Activated T-cell treated with anti-CD3 and anti-CD28 coated beads, Interleukin-2, amount 50 U/mL, for 24 hours (primary cell): ENCODE data around the gene RANBP10.
"Not testable (repeated sequence)": the region's sequence is repeated elsewhere in the genome, so short reads cannot be mapped to it uniquely, and the experiment has no call there.

Experiments used
- DNase-seq: peaks from one replicate; pipeline ENCODE4 v3.0.0-alpha.2; 2020
- H3K27ac Mint-ChIP-seq: 2 replicates; pipeline ENCODE4 v1.8.0; 2020; ENCODE audit warnings: mild to moderate bottlenecking, mixed read lengths
- H3K27me3 Mint-ChIP-seq: 2 replicates; pipeline ENCODE4 v1.8.0; 2020; ENCODE audit warnings: mixed read lengths
- H3K36me3 Mint-ChIP-seq: 2 replicates; pipeline ENCODE4 v1.8.0; 2020; ENCODE audit warnings: low read depth, mixed read lengths
- H3K4me1 Mint-ChIP-seq: 2 replicates; pipeline ENCODE4 v1.8.0; 2020; ENCODE audit warnings: low read depth, mixed read lengths
- H3K4me3 Mint-ChIP-seq: 2 replicates; pipeline ENCODE4 v1.8.0; 2020; ENCODE audit warnings: mild to moderate bottlenecking, moderate library complexity, mixed read lengths
- H3K9me3 Mint-ChIP-seq: 2 replicates; pipeline ENCODE4 v1.8.0; 2020; ENCODE audit warnings: mixed read lengths

The RANBP10 gene

DNA sequence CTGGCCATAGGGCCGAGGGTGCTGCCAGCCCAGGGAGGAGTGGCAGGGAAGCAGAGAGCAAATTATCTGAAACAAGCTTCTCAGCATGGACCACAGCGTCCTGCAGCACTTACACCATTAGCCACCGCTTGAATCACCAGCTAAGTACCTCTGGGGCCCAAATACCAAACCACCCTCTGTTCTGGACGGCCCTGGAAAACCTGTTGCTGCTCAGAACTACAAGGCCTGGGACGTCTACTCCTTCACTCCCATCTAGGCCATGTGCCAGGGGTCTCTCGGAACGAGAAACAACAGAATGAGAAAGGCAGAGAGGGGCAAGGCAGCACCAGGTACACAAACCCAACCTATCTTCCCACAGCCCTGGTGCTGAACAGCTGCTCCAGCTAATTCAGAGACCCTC lies 47.4 kb downstream of the RANBP10 start:
- Mint-ChIP-seq H3K36me3 (peaks cover 34% of the 10 kb centered on the region), H3K4me1 (peaks cover 10% of the 10 kb centered on the region), H3K9me3 (no peaks in the 10 kb centered on the region), H3K27ac (peak overlapping the region; percentile 22), H3K4me3 (no peak overlapping the region), H3K27me3 (no peaks in the 10 kb centered on the region)
- DNase-seq = no peak

DNA sequence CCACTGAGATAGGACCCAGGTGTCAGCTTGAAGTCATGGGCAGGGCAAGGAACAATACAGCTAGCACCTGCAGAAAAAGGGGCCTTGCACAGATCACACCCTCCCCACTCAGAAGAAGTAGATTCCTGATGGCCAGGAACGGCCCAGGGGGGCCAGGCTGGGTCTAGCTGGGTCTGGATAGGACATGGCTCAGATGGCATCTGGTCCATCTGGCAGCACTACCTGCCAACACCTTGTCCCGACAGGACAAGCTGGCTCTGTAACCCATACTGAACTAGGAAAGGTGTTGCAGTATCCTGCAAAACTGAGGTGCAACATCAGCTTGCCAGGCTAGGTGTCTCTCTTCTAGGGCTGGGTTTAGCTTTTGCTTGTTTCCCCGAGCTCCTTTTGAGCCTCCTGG lies 48.4 kb downstream of the RANBP10 start:
- Mint-ChIP-seq H3K36me3 (peaks cover 30% of the 10 kb centered on the region), H3K9me3 (no peaks in the 10 kb centered on the region), H3K27me3 (no peaks in the 10 kb centered on the region), H3K4me1 (peaks cover 10% of the 10 kb centered on the region), H3K27ac (peak overlapping the region; percentile 18), H3K4me3 (no peak overlapping the region)
- DNase-seq = no peak

GRCh38 chr16:67752641-67753040 lies 53.7 kb downstream of the RANBP10 start:
- H3K36me3 Mint-ChIP-seq = peaks cover 17% of the 10 kb centered on the region
- H3K4me1 Mint-ChIP-seq = no peaks in the 10 kb centered on the region
- no peaks in the 10 kb centered on the region for H3K27me3 Mint-ChIP-seq
- no peaks in the 10 kb centered on the region for H3K9me3 Mint-ChIP-seq
- H3K4me3 Mint-ChIP-seq = no peak overlapping the region
- DNase-seq = no peak
- peak overlapping the region; percentile 9 for H3K27ac Mint-ChIP-seq

- not testable (repeated sequence) for H3K9me3 Mint-ChIP-seq, DNase-seq, H3K4me3 Mint-ChIP-seq, H3K27ac Mint-ChIP-seq, H3K27me3 Mint-ChIP-seq, H3K4me1 Mint-ChIP-seq
- peaks cover 15% of the 10 kb centered on the region for H3K36me3 Mint-ChIP-seq
Measured at GRCh38 chr16:67751331-67751730, 55.0 kb downstream of the RANBP10 start.

DNA sequence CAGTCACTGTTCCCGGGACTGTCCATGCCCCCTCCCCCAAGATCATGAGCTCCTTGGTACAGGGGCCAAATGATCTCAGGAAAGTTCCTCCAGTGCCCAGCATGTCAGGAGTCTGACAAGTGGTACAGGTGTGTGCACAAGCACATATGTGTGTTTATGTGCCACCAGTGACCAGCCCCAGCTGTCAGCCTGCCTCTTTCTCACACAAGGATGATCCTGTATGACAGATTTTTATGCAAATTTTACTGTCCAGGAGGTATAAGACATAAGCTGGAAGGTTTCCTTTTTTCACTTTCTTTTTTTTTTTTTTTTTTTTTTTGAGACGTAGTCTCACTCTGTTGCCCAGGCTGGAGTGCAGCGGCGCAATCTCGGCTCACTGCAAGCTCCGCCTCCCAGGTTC lies 55.9 kb downstream of the RANBP10 start:
- Mint-ChIP-seq H3K36me3 (peaks cover 17% of the 10 kb centered on the region), H3K4me1 (no peaks in the 10 kb centered on the region), H3K27me3 (no peaks in the 10 kb centered on the region), H3K27ac (no peak overlapping the region), H3K9me3 (no peaks in the 10 kb centered on the region), H3K4me3 (no peak overlapping the region)
- no peak for DNase-seq

DNA sequence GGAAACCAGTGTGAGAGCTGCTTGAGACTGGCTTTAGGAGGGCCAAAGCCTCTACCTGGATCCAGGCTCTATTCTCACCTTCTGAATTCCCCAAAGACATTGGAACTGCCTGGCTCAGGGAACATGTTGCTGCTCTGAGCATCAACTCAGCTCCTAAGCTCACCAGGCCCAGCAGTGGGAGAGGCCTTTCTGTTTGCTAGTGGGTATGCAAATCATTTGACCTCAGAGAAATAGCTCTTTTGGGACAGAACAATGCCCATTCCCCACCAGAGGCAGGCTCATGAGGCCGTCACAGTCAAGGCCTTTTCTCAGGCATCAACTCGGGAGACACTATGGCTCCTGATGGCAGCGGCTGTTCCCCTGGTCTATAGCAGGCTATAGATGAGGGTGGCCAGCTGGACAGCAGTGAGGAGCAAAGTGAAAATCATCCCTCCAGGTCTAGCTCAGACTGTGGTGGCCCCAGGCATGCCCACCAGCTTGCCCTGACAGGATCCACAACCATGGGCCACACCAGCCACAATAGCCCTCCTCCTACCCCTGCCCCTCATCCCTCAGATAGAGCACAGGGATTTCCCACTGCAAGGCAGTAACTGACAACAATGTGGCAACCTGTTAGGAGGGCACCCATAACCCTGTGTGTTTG lies 56.8 kb downstream of the RANBP10 start:
- H3K27ac Mint-ChIP-seq = peak overlapping the region; percentile 52
- no peaks in the 10 kb centered on the region for H3K27me3 Mint-ChIP-seq
- peaks cover 17% of the 10 kb centered on the region for H3K36me3 Mint-ChIP-seq
- no peak for DNase-seq
- no peaks in the 10 kb centered on the region for H3K9me3 Mint-ChIP-seq
- no peaks in the 10 kb centered on the region for H3K4me1 Mint-ChIP-seq
- H3K4me3 Mint-ChIP-seq = no peak overlapping the region

DNA sequence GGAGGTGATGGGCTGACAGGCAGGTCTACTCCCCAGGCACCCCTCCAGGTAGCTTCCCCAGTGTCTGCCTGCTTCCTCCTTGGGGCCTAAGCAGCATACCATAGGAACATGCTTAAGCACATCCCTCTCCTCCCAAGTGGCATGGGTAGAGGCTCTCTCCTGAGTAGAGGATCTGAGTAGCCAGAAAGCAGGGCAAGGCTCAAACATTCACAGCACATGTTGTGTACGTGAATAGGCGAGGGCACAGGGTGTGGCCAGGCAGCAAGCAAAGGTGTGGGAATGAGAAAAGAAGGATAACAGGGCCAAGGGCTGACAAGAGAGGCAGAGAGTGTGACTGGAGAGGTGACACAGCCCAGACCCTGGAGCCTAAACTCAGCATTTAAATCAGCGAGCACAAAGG lies 57.5 kb downstream of the RANBP10 start:
- H3K9me3 Mint-ChIP-seq = no peaks in the 10 kb centered on the region
- peaks cover 20% of the 10 kb centered on the region for H3K36me3 Mint-ChIP-seq
- H3K4me3 Mint-ChIP-seq = no peak overlapping the region
- no peaks in the 10 kb centered on the region for H3K27me3 Mint-ChIP-seq
- DNase-seq = no peak
- H3K4me1 Mint-ChIP-seq = no peaks in the 10 kb centered on the region
- no peak overlapping the region for H3K27ac Mint-ChIP-seq

- Mint-ChIP-seq H3K27me3 (no peaks in the 10 kb centered on the region), H3K27ac (no peak overlapping the region), H3K36me3 (peaks cover 27% of the 10 kb centered on the region)
Measured at GRCh38 chr16:67746846-67747245, 59.5 kb downstream of the RANBP10 start.

GRCh38 chr16:67741118-67741517 lies 65.2 kb downstream of the RANBP10 start:
- DNase-seq = no peak
- no peaks in the 10 kb centered on the region for H3K27me3 Mint-ChIP-seq
- H3K4me1 Mint-ChIP-seq = no peaks in the 10 kb centered on the region
- H3K27ac Mint-ChIP-seq = no peak overlapping the region
- H3K9me3 Mint-ChIP-seq = no peaks in the 10 kb centered on the region
- H3K36me3 Mint-ChIP-seq = peaks cover 55% of the 10 kb centered on the region
- H3K4me3 Mint-ChIP-seq = no peak overlapping the region

More at GRCh38 chr16:67746846-67747245, 59.5 kb downstream of the RANBP10 start:
- no peak for DNase-seq
- H3K4me1 Mint-ChIP-seq = no peaks in the 10 kb centered on the region
- no peaks in the 10 kb centered on the region for H3K9me3 Mint-ChIP-seq
- no peak overlapping the region for H3K4me3 Mint-ChIP-seq

- Mint-ChIP-seq H3K36me3 (peaks cover 56% of the 10 kb centered on the region), H3K27ac (no peak overlapping the region)
Measured at GRCh38 chr16:67740391-67740790, 66.0 kb downstream of the RANBP10 start.

GRCh38 chr16:67736858-67737257 lies 69.5 kb downstream of the RANBP10 start:
- DNase-seq = no peak
- Mint-ChIP-seq H3K4me3 (no peak overlapping the region), H3K4me1 (no peaks in the 10 kb centered on the region), H3K27me3 (no peaks in the 10 kb centered on the region), H3K27ac (peak overlapping the region; percentile 29), H3K9me3 (no peaks in the 10 kb centered on the region), H3K36me3 (peaks cover 46% of the 10 kb centered on the region)

More at GRCh38 chr16:67740391-67740790, 66.0 kb downstream of the RANBP10 start:
- H3K4me3 Mint-ChIP-seq = no peak overlapping the region
- no peak for DNase-seq
- no peaks in the 10 kb centered on the region for H3K27me3 Mint-ChIP-seq
- no peaks in the 10 kb centered on the region for H3K9me3 Mint-ChIP-seq
- H3K4me1 Mint-ChIP-seq = no peaks in the 10 kb centered on the region

- Mint-ChIP-seq H3K36me3 (peaks cover 49% of the 10 kb centered on the region), H3K4me1 (no peaks in the 10 kb centered on the region), H3K27me3 (no peaks in the 10 kb centered on the region), H3K27ac (no peak overlapping the region), H3K9me3 (no peaks in the 10 kb centered on the region), H3K4me3 (no peak overlapping the region)
- no peak for DNase-seq
Measured at GRCh38 chr16:67734731-67735201, 71.6 kb downstream of the RANBP10 start.

- Mint-ChIP-seq H3K36me3 (peaks cover 57% of the 10 kb centered on the region), H3K9me3 (no peaks in the 10 kb centered on the region), H3K4me1 (no peaks in the 10 kb centered on the region), H3K27me3 (no peaks in the 10 kb centered on the region), H3K4me3 (no peak overlapping the region), H3K27ac (no peak overlapping the region)
- DNase-seq = no peak
Measured at GRCh38 chr16:67733734-67734470, 72.5 kb downstream of the RANBP10 start.

DNA sequence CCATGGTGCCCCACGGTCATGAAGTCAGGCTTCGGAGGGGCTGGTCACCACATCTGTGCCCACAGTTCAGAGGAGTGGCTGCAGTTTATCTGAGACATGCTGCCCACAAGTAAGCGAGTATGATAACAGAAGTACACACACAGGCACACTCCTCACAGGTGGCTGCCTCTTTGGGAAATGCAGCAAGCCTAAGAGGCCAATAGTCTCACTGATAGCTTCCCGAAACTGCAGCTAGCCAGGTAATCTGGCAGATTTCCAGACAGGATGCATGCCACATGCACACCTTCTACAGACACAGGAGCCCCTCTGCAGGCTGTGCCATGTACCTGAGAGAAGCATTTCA lies 74.6 kb downstream of the RANBP10 start:
- Mint-ChIP-seq H3K27me3 (no peaks in the 10 kb centered on the region), H3K4me3 (no peak overlapping the region), H3K4me1 (no peaks in the 10 kb centered on the region), H3K27ac (no peak overlapping the region), H3K9me3 (no peaks in the 10 kb centered on the region), H3K36me3 (peaks cover 64% of the 10 kb centered on the region)
- no peak for DNase-seq

- peak overlapping the region; percentile 31 for H3K27ac Mint-ChIP-seq
- no peak overlapping the region for H3K4me3 Mint-ChIP-seq
- no peaks in the 10 kb centered on the region for H3K4me1 Mint-ChIP-seq
- no peaks in the 10 kb centered on the region for H3K9me3 Mint-ChIP-seq
- H3K27me3 Mint-ChIP-seq = no peaks in the 10 kb centered on the region
- DNase-seq = no peak
- peaks cover 67% of the 10 kb centered on the region for H3K36me3 Mint-ChIP-seq
Measured at GRCh38 chr16:67731071-67731752, 75.1 kb downstream of the RANBP10 start.
